ENCODE measurements around the gene KMO. TPM values are rescaled to one million over a fixed set of nuclear protein-coding genes. Genes with fewer than 3 reads are reported as not detected.
A peak's percentile ranks its signal among the peaks of the same experiment; 100 is the strongest.

The KMO gene
- total and polyA plus RNA-seq, 2 donors (not counting 3 experiments of a cell fraction or from before 2014, with no cell fraction given): not detected

GRCh38 chr1:241518476-241519307, 13.5 kb upstream of the KMO start:
- peaks cover 48% of the 10 kb centered on the region for H3K79me2 ChIP-seq (ENCODE audit: control insufficient read depth, insufficient read depth, low read length)
- DNase-seq (ENCODE audit: low read depth, low spot score) (peak; percentile 47), FAIRE-seq (no peak)
- TSS peak; percentile 46 for BruUV-seq (replicated peaks)
- H3K9ac ChIP-seq (replicated peaks; ENCODE audit: extremely low read depth, insufficient read depth, low read length): peak overlapping the region; percentile 85
- TF ChIP-seq GATA2 (IDR thresholded peaks at IDR 0.05; ENCODE audit: insufficient read depth, insufficient read length, low read depth, low read length): no peak
- H3K4me3 ChIP-seq (replicated peaks in 1 of 3; ENCODE audit: insufficient read depth in 1 of 3, low read depth in 1 of 3, low read length in 3 of 3): peak overlapping the region; percentile 89 to 93 (median 93)
- H4K20me1 ChIP-seq (replicated peaks; ENCODE audit: control insufficient read depth, extremely low read depth, insufficient read depth, low read length): no peaks in the 10 kb centered on the region
- CTCF ChIA-PET: interaction anchor here (0.9 to 2.3 kb wide), 5 partner anchors 9 to 329 kb away, joined by 3 to 7 read pairs (median 3); partner anchors contain the start of gene EXO1
- intact Hi-C loops (cut with micrococcal nuclease) (loop anchor here (1.0 to 5.0 kb wide), 4 partner anchors 11 to 329 kb away; partner anchors contain the start of genes EXO1 and RGS7), dilution Hi-C loops (cut with MboI; ENCODE audit: extremely low pct_ligation_motif_present, low sequenced_read_pairs) (no loop called here)
- POLR2A ChIA-PET: interaction anchor here (1.1 kb wide), 1 partner anchor 11 kb away, joined by 3 read pairs; no protein-coding TSS in a partner anchor
- peaks cover 13% of the 10 kb centered on the region for H3K4me1 ChIP-seq (ENCODE audit: control insufficient read depth, extremely low read depth, insufficient read depth, low read length)
- peak overlapping the region; percentile 99 for H3K4me2 ChIP-seq (ENCODE audit: insufficient read depth, low read length)
- H3K9me3 ChIP-seq (replicated peaks; ENCODE audit: control insufficient read depth, insufficient read depth, low read length): no peaks in the 10 kb centered on the region
- H3K9me1 ChIP-seq (replicated peaks; ENCODE audit: control insufficient read depth, extremely low read depth, insufficient read depth, low read length): no peaks in the 10 kb centered on the region
- peak overlapping the region; percentile 37 for H3K27ac ChIP-seq (ENCODE audit: insufficient read depth, low read depth, low read length)
- H3K27me3 ChIP-seq (ENCODE audit: control insufficient read depth in 2 of 2, insufficient read depth in 2 of 2, low read length in 2 of 2): peaks cover 13 to 30% of the 10 kb centered on the region in 2 experiments
- peak overlapping the region; percentile 73 for H2AFZ ChIP-seq (ENCODE audit: low read depth, low read length)
- H3K36me3 ChIP-seq (ENCODE audit: control insufficient read depth in 2 of 2, extremely low read depth in 1 of 2, insufficient read depth in 2 of 2, low read length in 2 of 2): peaks cover 0 to 7% of the 10 kb centered on the region in 2 experiments

- peak; percentile 94 for TF ChIP-seq POLR2A (IDR thresholded peaks at IDR 0.05; ENCODE audit: low read depth, low read length)
- TF ChIP-seq GATA2 (IDR thresholded peaks at IDR 0.05; ENCODE audit: insufficient read depth, insufficient read length, low read depth, low read length): no peak
- TF ChIP-seq POLR2AphosphoS5 (IDR thresholded peaks at IDR 0.05; ENCODE audit: insufficient read depth, low read depth, low read length): peak; percentile 94
- peaks cover 42% of the 10 kb centered on the region for H3K79me2 ChIP-seq (ENCODE audit: control insufficient read depth, insufficient read depth, low read length)
- H4K20me1 ChIP-seq (replicated peaks; ENCODE audit: control insufficient read depth, extremely low read depth, insufficient read depth, low read length): no peaks in the 10 kb centered on the region
- dilution Hi-C loops (cut with MboI; ENCODE audit: extremely low pct_ligation_motif_present, low sequenced_read_pairs): no loop called here
- peak within 1 kb of the TSS; percentile 37 for H3K27ac ChIP-seq (ENCODE audit: insufficient read depth, low read depth, low read length)
- FAIRE-seq: peak; percentile 92
- peaks cover 13% of the 10 kb centered on the region for H3K4me1 ChIP-seq (ENCODE audit: control insufficient read depth, extremely low read depth, insufficient read depth, low read length)
- H3K9me3 ChIP-seq (replicated peaks; ENCODE audit: control insufficient read depth, insufficient read depth, low read length): no peaks in the 10 kb centered on the region
- BruUV-seq (replicated peaks): no TSS peak
- H3K27me3 ChIP-seq (ENCODE audit: control insufficient read depth in 2 of 2, insufficient read depth in 2 of 2, low read length in 2 of 2): peaks cover 14 to 38% of the 10 kb centered on the region in 2 experiments
- H3K4me2 ChIP-seq (ENCODE audit: insufficient read depth, low read length): peak within 1 kb of the TSS; percentile 99
- peak within 1 kb of the TSS; percentile 73 for H2AFZ ChIP-seq (ENCODE audit: low read depth, low read length)
- peak; percentile 98 for DNase-seq (ENCODE audit: low read depth, low spot score)
- peak within 1 kb of the TSS; percentile 89 to 93 (median 93) for H3K4me3 ChIP-seq (replicated peaks in 1 of 3; ENCODE audit: insufficient read depth in 1 of 3, low read depth in 1 of 3, low read length in 3 of 3)
- intact Hi-C loops (cut with micrococcal nuclease): loop anchor here (1.0 to 5.0 kb wide), 3 partner anchors 36 to 328 kb away; partner anchors contain the start of genes EXO1 and RGS7
- H3K36me3 ChIP-seq (ENCODE audit: control insufficient read depth in 2 of 2, extremely low read depth in 1 of 2, insufficient read depth in 2 of 2, low read length in 2 of 2): peaks cover 0 to 7% of the 10 kb centered on the region in 2 experiments
- POLR2A ChIA-PET: interaction anchor here (1.1 to 1.2 kb wide), 2 partner anchors 11 to 12 kb away, joined by 3 read pairs; no protein-coding TSS in a partner anchor
- CTCF ChIA-PET: interaction anchor here (0.9 to 2.3 kb wide), 5 partner anchors 10 to 688 kb away, joined by 3 to 7 read pairs (median 3); partner anchors contain the start of gene EXO1
- H3K9me1 ChIP-seq (replicated peaks; ENCODE audit: control insufficient read depth, extremely low read depth, insufficient read depth, low read length): no peaks in the 10 kb centered on the region
- peak within 1 kb of the TSS; percentile 85 for H3K9ac ChIP-seq (replicated peaks; ENCODE audit: extremely low read depth, insufficient read depth, low read length)
Observed at GRCh38 chr1:241519308-241520079, 12.7 kb upstream of the KMO start, which contains the start of gene FH. Gene FH (minus strand): TSS chr1:241519755. CDS start chr1:241519722, 33 bp downstream.

Data from endothelial cell of umbilical vein (primary cell).